NCI-H128 (cell line): ENCODE measurements around the gene NPC2.
A peak's percentile ranks its signal among the peaks of the same experiment; 100 is the strongest.

ENCODE experiments used
- DNase-seq: peaks from one replicate; lab custom pipeline; 2025; ENCODE audit not compliant: unreplicated experiment; lab: John Stamatoyannopoulos, UW

Gene NPC2

DNA sequence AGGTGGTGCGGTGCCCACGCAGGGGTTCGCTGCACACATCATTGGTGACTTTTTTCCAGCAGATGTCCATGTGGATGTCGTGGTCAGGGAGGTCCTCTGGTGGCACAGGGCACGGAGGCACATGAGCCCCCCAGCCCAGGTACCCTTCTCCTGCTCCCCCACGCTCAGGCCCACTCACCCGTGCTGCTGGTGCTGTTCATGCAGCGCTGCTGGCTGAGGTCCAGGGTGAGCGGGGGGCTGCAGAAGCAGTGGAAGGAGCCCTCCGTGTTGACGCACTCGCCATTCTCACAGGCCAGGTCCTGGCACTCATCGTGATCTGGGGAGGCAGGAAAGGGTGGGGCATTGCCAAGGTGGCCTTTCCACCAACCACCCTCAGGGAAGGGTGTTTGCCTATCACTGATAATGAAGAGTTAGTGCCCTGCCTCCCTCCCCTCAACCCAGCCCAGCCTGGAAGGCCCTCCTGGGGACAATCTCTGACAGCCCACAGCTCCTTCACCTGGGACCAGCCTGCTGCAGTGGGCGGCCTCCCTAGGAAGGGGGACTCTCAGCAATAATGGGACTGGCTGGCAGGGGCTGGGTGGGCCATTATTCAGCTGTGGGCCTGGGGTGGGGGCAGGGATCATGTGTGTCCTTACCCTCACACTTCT is 10.3 kb upstream of the NPC2 start:
- no peak for DNase-seq

DNA sequence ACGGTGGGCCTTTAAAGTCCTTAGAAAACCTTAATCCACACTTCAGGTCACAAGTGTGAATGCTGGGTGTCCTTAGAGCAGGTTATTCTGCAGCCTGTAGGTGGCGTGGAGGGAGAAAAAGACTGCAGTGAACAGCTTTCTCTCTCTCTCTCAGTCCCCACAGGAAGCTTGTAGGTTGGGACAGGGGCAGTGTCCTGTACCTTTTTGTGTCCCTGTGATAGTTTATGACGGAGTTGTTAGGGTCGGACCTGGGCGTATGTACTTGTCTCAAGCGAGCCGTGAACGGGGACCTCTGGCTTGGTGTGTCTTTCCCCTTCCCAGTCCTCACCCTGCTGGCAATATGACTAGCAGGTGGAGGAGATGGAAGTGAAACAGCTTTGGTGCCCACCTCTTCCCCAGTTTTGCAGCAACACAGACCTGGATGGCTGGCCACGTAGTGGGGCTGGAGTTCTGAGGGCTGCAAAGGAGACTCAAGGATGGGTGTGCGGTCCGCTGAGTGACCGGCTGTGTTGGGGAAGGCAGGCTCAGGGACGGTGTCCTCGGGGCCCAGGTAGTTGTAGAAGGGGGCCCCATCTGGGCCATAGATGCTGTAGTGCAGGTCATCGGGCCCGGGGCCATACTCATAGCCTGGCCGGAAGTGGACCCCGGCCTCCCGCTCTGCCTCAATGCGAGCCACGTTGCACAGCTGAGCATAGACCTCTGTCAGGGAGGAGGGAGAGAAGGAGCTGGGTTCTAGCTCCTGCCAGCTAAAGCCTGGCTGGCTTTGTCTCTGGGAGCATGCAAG is 9.3 kb upstream of the NPC2 start:
- no peak for DNase-seq

GRCh38 chr14:74501691-74502090 is 8.6 kb upstream of the NPC2 start:
- DNase-seq: no peak

DNA sequence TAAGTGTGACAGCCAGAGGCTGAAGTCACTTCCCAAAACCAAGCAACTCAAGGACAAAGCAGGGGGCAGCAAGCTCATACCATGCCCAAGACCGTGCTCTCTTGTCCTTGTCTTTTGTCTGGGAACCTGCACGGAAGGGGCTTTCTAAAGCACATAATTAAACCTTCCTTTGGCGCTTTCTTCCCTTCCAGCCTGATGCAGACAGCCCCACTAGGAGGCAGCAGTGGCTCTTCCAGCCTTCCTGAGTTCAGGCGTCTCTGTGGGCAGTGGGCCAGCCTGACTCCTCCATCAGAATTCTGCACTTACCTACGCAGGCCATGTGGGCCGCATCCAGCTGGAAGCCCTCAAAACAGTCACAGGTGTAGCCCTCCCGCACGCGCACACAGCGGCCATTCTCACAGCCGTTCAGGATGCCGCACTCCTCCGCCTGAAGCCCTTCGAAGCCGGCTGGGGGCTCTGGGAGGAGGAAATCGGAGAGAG is 8.1 kb upstream of the NPC2 start:
- no peak for DNase-seq

- no peak for DNase-seq
These were observed 7.5 kb upstream of the NPC2 start for GRCh38 chr14:74500417-74501134.

DNA sequence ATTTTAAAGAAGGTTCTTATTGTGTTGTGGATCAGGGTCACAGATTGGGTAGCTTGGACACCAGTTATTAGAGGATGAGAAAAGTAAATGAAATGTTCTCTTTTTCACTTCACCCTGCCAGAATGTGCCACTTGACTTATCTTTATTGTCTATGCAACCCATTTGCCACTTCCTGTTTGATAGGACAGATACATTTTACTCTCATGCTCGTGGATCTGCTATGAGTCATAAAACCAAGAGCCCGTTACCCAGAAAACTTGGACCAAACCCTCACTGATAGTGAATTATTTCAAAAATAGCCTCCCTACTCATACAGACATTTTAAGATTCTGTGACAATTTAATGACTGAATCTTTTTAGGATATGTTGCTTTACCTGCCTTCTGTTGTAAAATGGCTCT is 2.3 kb upstream of the NPC2 start:
- no peak for DNase-seq

DNA sequence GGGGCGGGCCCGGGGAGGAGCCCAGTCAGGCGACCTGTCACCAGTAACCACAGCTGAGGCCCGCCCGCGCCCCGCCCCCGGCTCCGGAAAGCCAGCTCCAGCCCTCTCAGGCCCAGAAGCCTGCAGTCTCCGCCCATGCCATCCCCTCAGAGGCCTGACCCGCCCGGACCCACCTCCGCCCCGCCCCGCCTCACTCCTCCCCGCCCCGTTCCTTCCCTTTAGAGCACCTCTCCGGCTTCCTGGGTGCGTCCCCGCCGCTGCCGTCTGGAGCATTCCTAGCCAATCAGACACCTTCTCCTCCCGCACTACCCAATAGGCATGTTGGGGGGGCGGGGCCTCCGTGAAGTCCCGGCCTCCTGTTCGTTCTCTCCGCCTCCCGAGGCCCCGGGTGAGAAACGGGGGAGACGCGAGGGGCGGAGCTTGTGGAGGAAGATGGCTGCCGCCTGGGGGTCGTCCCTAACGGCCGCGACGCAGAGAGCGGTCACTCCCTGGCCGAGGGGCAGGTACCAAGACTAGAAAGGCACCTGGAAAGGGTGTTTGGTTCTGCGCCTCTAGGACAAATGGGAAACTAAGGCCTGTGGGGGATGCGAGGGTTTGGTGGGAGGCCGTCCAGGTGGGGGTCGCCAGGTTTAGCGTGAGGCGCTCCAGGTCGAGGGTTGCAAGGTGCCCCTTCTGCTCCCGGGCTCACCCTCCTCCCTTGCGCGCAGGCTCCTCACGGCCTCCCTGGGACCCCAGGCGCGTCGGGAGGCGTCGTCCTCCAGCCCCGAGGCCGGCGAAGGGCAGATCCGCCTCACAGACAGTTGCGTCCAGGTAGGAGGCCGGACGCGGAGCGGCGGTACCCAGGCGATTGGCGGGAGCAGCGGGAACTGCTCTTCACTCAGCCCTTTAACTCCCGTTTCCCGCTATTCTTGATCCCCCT is 497 bp upstream of the NPC2 start, which contains the start of gene ISCA2:
Gene ISCA2 (plus strand): TSS at position 423 of the 919 bp plus-strand sequence. CDS start 10 bp downstream, at position 433.
- DNase-seq: peak; percentile 97

DNA sequence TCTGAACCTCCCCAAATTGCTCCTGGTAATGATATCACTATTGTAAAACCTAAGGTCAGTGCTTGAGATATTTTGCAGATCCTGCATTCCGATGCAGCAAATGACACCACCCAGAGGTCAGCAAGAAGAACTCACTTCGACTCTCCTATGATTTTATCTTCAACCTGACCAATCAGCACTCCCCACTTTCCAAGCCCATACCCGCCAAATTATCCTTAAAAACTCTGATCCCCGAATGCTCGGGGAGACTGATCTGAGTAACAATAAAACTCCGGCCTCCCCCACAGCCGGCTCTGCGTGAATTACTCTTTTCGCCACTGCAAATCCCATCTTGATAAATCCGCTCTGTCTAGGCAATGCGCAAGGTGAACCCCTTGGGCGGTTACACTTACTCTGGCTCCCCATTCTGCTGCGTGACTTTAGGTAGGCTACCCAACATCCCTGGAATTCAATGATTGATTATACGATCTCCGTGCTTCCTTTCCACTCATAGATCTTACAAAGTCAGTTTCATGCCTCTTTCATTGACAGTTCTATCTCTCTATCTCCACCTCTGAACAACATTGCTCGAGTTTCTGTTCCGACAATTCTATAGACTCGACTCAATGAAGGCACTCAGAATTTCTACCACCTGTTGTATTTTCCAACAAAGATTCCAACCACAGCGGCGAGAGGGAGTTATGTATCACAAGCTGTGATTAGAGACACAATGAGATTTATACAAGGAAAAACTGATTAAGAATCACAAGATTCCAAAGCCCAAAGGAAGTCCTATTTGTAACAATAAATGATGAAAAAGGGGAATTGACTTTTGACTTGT is 939 bp downstream of the NPC2 start:
- no peak for DNase-seq

DNA sequence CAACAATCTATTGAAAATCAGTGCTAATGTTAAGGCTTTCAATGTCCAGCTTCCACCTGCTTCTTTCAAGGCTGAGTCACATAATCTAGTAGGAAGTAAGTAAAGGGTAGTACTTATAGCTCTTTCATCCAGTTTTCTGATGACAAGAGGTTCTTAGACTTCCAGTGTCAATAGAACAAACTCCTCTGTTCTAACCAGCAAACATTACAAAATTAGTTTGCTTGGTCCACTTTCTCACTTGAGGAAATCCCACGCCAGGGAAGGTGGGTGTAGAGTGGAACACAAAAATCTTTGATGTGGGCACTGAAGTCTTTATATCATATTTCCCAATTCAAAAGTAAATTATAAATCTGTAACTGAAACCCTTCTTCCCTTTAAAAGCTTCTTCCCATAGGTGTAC is 2.6 kb downstream of the NPC2 start:
- no peak for DNase-seq

DNA sequence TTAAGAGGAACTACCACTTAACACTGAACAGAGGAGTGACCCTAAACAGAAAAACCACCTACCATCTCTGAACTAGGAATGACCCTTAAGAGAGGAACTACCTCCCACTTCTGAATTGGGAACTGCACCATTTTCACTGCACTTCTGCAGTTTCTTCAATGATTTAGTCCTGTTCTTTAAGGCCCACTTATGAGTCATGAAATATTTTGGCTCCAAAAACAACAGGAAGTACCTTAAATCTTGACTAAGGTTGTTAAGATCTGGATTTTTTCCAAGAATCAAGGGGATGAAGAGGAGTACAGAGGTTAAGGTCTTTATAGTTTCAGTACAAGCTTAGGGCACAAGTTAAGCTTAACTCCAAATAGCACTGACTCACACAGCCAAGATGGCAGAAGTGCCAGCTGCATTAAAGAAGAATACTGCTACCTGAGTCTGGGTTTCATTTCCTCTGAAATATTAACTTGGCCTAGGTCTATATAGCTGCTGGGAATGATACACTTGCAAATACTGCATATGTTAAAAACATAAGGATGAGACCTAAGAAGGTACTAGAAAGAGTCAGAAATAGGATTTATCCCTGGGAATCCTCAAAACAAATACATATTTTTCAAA is 4.2 kb downstream of the NPC2 start:
- DNase-seq: no peak

DNA sequence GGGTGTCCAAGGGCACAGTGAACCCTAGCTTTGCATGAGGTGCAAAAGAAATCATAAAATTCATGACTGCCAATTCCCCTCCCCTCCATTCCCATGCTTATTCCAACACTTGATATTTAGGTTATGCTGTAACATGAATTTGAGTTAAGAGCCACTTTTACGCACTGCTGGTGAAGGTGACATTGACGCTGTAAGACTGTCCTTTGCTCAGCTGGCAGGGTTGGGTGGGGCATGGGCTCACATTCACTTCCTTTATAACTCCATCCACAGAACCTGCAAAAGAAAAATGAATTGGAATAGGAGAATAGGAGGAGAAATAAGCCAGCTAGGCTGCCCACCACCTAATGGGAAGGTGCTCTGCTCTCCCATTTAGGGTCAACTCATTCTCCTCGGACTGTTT is 6.9 kb downstream of the NPC2 start:
- DNase-seq: no peak

DNA sequence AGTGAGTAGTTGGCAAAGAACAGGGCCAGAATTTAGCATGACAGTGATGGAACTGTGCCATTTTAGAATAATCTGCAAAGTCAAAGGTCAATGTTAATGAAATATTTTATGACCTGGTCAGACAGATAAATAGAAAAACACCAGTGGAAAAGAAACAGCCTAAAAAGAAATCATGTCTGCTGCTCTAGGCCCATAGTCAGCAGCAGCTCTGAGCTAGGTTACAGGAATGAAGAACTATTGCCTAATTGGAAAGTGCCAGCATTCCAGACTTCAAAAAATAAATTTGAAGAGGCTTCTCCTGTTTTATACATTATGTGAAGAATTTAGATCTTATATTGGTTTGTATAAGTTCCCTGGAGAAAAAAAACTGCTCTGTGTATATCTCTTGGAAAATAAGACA is 9.8 kb downstream of the NPC2 start:
- DNase-seq: no peak

DNA sequence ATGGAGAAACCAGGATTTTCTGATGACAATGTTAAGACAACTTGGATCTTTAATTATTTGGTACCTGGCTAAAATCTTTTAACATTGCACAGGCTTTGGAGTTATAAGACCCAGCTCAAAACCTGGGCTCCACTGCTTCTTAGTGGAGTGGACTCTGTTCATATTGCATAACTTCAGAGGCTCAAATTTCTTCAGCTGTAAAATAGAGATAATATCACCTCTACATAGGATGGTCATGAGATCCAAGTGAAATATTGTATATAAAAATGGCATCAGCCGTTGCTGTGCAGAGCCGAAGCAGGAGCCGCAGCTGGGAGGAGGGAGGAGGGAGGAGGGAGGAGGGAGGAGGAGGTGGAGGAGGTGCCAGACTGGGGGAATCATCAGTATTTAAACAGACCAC is 10.5 kb downstream of the NPC2 start:
- DNase-seq: no peak

DNA sequence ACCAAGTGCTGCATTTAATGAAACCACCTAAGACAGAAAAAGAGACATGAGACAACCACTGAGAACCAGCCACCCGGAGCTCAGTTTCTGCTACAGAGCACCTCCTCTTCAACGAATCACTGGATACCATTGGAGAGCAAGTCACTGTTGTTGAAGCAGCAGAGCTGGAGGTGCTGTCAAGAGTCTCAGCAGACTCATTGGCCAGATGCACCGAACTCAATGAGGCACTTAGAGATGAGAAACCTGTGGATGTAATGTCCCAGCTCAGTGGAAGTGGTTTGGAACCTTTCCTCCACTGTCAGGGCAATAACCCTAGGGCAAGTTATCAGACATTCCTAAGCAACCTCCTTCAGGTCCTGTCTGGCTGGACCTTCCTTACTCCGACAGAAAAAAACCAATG is 13.1 kb downstream of the NPC2 start:
- DNase-seq: no peak

DNA sequence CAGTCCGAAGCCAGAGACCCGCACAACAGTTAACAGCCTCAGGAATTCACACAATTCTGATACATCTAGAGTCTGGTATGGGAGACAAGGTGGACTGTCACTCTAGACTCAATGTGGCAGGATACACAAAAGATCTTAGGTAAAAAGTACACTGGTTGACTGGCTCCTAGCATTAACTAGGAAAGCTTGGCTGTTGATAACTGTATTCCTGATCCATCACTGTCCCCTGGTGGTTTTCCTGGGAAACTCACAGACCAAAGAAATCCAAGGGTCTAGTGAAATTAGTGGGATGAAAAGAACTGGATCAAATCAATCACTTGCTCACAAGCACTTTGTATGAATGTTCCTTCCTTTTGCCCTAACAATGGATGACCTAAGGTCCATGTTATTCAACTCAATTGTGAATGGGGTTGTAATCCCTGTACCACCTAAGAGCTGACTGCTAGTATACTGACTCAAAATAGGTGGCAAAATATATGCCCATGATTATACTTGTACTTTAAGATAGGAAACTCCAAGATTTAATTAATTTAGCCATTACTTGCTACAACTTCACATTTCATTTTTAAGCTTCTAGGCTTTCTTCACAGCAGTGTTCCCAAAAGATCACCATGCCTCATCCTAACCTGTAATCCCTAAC is 14.0 kb downstream of the NPC2 start:
- DNase-seq: no peak

- DNase-seq: no peak
These were observed 16.5 kb downstream of the NPC2 start for GRCh38 chr14:74476607-74477006.

DNA sequence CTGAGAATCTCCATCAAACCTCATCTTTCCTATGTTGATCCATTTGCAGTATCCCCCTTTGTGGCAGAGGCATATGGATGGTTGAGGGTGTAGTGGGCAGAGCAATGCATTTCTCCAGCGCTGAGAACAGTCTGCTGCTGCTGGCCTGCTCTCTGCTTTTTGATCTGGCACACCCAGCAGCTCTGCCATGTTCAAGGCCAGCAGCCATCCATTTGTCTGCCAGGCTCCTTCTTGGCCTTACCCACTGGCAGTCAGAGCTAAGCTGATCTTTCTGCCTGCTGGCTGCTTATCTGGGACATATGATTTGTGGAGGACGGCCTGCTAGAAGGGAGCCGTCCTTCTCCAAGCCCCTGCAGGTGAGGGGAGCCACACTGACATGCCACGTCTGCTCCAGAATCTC is 17.0 kb downstream of the NPC2 start:
- no peak for DNase-seq

GRCh38 chr14:74475678-74476077 is 17.4 kb downstream of the NPC2 start:
- DNase-seq: no peak

DNA sequence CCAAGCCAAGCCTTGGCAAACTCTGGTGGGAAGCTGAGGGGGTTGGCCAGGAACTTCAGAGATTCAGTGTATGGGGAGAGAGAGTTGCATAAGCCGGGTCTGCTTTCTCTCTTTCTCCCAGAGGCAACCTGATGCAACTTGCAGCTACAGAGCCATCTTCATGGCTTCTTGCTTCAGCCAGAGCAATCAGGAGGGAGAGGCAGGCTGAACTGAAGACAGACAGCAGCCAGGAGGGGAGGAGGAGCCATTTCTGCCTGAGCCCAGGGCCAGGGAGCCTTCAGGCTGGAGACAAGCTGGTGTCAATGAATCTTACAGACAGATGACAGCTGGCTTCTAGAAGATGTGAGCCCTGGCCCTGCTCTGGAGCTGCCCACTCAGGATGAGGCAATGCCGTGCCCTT is 18.7 kb downstream of the NPC2 start:
- DNase-seq: no peak
